OCI-LY3 (cell line): ENCODE measurements around the gene PPEF2.
A peak's percentile ranks its signal among the peaks of the same experiment; 100 is the strongest.
"Not testable (repeated sequence)": the region's sequence is repeated elsewhere in the genome, so short reads cannot be mapped to it uniquely, and the experiment has no call there.

Source experiments
- H2AFZ ChIP-seq: fragments of 200-600, 300-600 bp; shearing (Covaris generic); 2 replicates; pipeline ENCODE4 v1.6.0; 2014; ENCODE audit warnings: antibody characterized with exemption, low read depth, low read length
- H3K27ac ChIP-seq: fragments of 200-600, 300-600 bp; sonication (generic); 2 replicates; pipeline ENCODE4 v1.5.1; 2014; ENCODE audit warnings: mild to moderate bottlenecking, low read length, moderate library complexity, mixed read lengths
- H3K27me3 ChIP-seq: fragments of 200-600, 300-600 bp; sonication (generic); 2 replicates; pipeline ENCODE4 v1.6.1; 2014; ENCODE audit warnings: low read depth, low read length, mixed read lengths
- H3K36me3 ChIP-seq: fragments of 200-600, 300-600 bp; sonication (generic); replicated peaks from 2 replicates; pipeline ENCODE3; 2014; ENCODE audit warnings: low read depth, low read length, mixed read lengths
- H3K4me1 ChIP-seq: fragments of 300-600, 200-600 bp; sonication (generic); 2 replicates; pipeline ENCODE4 v1.6.1; 2014; ENCODE audit warnings: low read length, mixed read lengths
- H3K4me2 ChIP-seq: fragments of 200-600, 300-600 bp; sonication (generic); 2 replicates; pipeline ENCODE4 v1.6.1; 2014; ENCODE audit warnings: low read length, mixed read lengths
- H3K4me3 ChIP-seq: fragments of 300-600, 200-600 bp; sonication (generic); 2 replicates; pipeline ENCODE4 v1.5.1; 2014; ENCODE audit warnings: antibody characterized with exemption, mild to moderate bottlenecking, low read length, moderate library complexity
- H3K79me2 ChIP-seq: fragments of 300-600, 200-600 bp; shearing (Covaris generic); 2 replicates; pipeline ENCODE4 v1.6.1; 2014; ENCODE audit warnings: mild to moderate bottlenecking, low read length, mixed read lengths
- H3K9ac ChIP-seq: fragments of 300-600, 200-600 bp; shearing (Covaris generic); 2 replicates; pipeline ENCODE4 v1.6.0; 2014; ENCODE audit warnings: mild to moderate bottlenecking, low read length, moderate library complexity
- H3K9me3 ChIP-seq: fragments of 200-600, 300-600 bp; shearing (Covaris generic); 2 replicates; pipeline ENCODE4 v1.6.1; 2014; ENCODE audit warnings: low read length, mixed read lengths; ENCODE audit not compliant: insufficient read depth
- H4K20me1 ChIP-seq: fragments of 200-600, 300-600 bp; sonication (generic); 2 replicates; pipeline ENCODE4 v1.6.1; 2016; ENCODE audit warnings: low read length, mixed read lengths; ENCODE audit not compliant: insufficient read depth
- EZH2phosphoT487 ChIP-seq: fragments of 200-600 bp; shearing (Covaris generic); IDR thresholded peaks from 2 replicates; pipeline ENCODE4 v1.6.1; 2018; ENCODE audit warnings: antibody characterized with exemption, mixed run types, low read depth
- TF ChIP-seq, protein P1 (sequence below): fragments of 200-600, 300-600 bp; sonication (generic); IDR thresholded peaks from 2 replicates; pipeline ENCODE4 v1.5.1; 2014; ENCODE audit warnings: antibody characterized with exemption, low read length, low read depth

The PPEF2 gene

GRCh38 chr4:75919920-75920319 lies 17.7 kb upstream of the PPEF2 start:
- H3K9me3 ChIP-seq, result no peaks in the 10 kb centered on the region

GRCh38 chr4:75916091-75916661 lies 13.9 kb upstream of the PPEF2 start:
- H3K27me3 ChIP-seq, result no peaks in the 10 kb centered on the region
- H3K4me1 ChIP-seq, result no peaks in the 10 kb centered on the region
- no peaks in the 10 kb centered on the region for H4K20me1 ChIP-seq
- TF ChIP-seq EZH2phosphoT487, result no peak
- TF ChIP-seq, protein P1, sequence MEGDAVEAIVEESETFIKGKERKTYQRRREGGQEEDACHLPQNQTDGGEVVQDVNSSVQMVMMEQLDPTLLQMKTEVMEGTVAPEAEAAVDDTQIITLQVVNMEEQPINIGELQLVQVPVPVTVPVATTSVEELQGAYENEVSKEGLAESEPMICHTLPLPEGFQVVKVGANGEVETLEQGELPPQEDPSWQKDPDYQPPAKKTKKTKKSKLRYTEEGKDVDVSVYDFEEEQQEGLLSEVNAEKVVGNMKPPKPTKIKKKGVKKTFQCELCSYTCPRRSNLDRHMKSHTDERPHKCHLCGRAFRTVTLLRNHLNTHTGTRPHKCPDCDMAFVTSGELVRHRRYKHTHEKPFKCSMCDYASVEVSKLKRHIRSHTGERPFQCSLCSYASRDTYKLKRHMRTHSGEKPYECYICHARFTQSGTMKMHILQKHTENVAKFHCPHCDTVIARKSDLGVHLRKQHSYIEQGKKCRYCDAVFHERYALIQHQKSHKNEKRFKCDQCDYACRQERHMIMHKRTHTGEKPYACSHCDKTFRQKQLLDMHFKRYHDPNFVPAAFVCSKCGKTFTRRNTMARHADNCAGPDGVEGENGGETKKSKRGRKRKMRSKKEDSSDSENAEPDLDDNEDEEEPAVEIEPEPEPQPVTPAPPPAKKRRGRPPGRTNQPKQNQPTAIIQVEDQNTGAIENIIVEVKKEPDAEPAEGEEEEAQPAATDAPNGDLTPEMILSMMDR, result peak; percentile 75
- no peak overlapping the region for H3K9ac ChIP-seq
- no peaks in the 10 kb centered on the region for H3K79me2 ChIP-seq
- H3K27ac ChIP-seq, result no peak overlapping the region
- H3K4me3 ChIP-seq, result no peak overlapping the region
- H3K36me3 ChIP-seq, result peaks cover 38% of the 10 kb centered on the region
- no peak overlapping the region for H3K4me2 ChIP-seq
- H2AFZ ChIP-seq, result no peak overlapping the region
- no peaks in the 10 kb centered on the region for H3K9me3 ChIP-seq

More at GRCh38 chr4:75919920-75920319, 17.7 kb upstream of the PPEF2 start:
- H3K4me2 ChIP-seq, result no peak overlapping the region
- no peak overlapping the region for H3K9ac ChIP-seq
- no peak for TF ChIP-seq EZH2phosphoT487
- TF ChIP-seq, protein P1, result no peak
- no peak overlapping the region for H2AFZ ChIP-seq
- no peaks in the 10 kb centered on the region for H4K20me1 ChIP-seq
- no peaks in the 10 kb centered on the region for H3K27me3 ChIP-seq
- no peak overlapping the region for H3K4me3 ChIP-seq
- H3K27ac ChIP-seq, result no peak overlapping the region
- no peaks in the 10 kb centered on the region for H3K79me2 ChIP-seq
- H3K4me1 ChIP-seq, result no peaks in the 10 kb centered on the region
- peaks cover 54% of the 10 kb centered on the region for H3K36me3 ChIP-seq

GRCh38 chr4:75912968-75913367 lies 10.7 kb upstream of the PPEF2 start:
- Histone ChIP-seq H3K27me3 (no peaks in the 10 kb centered on the region), H2AFZ (no peak overlapping the region), H3K79me2 (no peaks in the 10 kb centered on the region), H3K4me2 (no peak overlapping the region), H3K9me3 (no peaks in the 10 kb centered on the region), H3K9ac (no peak overlapping the region), H3K4me3 (no peak overlapping the region), H3K36me3 (peaks cover 24% of the 10 kb centered on the region), H4K20me1 (no peaks in the 10 kb centered on the region), H3K4me1 (no peaks in the 10 kb centered on the region), H3K27ac (no peak overlapping the region)
- TF ChIP-seq, protein P1, result no peak
- no peak for TF ChIP-seq EZH2phosphoT487

GRCh38 chr4:75910831-75911230 lies 8.6 kb upstream of the PPEF2 start:
- not testable (repeated sequence) for H3K9me3 ChIP-seq, H3K9ac ChIP-seq, H3K79me2 ChIP-seq, H3K27me3 ChIP-seq, H3K4me3 ChIP-seq, H3K4me1 ChIP-seq, H3K27ac ChIP-seq, H4K20me1 ChIP-seq, H3K4me2 ChIP-seq, H2AFZ ChIP-seq
- H3K36me3 ChIP-seq, result peaks cover 16% of the 10 kb centered on the region
